Type B pancreatic cell (in vitro differentiated cells): ENCODE measurements around the gene CLEC1A. TPM values are rescaled to one million over a fixed set of nuclear protein-coding genes. Genes with fewer than 3 reads are reported as not detected.

Experiments
- DNase-seq: peaks from one replicate; pipeline ENCODE4 v3.0.0; 2021; ENCODE audit warnings: mixed read lengths; ENCODE audit not compliant: unreplicated experiment; ENCODE audit errors: extremely low spot score
- H3K27ac Mint-ChIP-seq: 2 replicates; pipeline ENCODE4 v1.8.0; 2021; ENCODE audit warnings: mild to moderate bottlenecking, mixed read lengths
- H3K27me3 Mint-ChIP-seq: 2 replicates; pipeline ENCODE4 v1.8.0; 2021; ENCODE audit warnings: mixed read lengths
- H3K36me3 Mint-ChIP-seq: 2 replicates; pipeline ENCODE4 v1.8.0; 2021; ENCODE audit warnings: mixed read lengths
- H3K4me1 Mint-ChIP-seq: one replicate; pipeline ENCODE4 v1.8.0; 2021; ENCODE audit warnings: mixed read lengths; ENCODE audit not compliant: unreplicated experiment
- H3K4me3 Mint-ChIP-seq: 2 replicates; pipeline ENCODE4 v1.8.0; 2021; ENCODE audit warnings: mild to moderate bottlenecking, mixed read lengths
- H3K9me3 Mint-ChIP-seq: 2 replicates; pipeline ENCODE4 v1.8.0; 2021; ENCODE audit warnings: mixed read lengths
- CTCF ChIP-seq: fragments of 200-600 bp; sonication (generic); conservative IDR thresholded peaks from 2 replicates; pipeline ENCODE4 v1.5.0; 2021; ENCODE audit warnings: antibody characterized with exemption, mild to moderate bottlenecking
- total RNA-seq: library from RNA; stranded (reverse); gene quantifications from 2 replicates; pipeline ENCODE4 v1.2.1, GENCODE V29; 2021; ENCODE audit warnings: low replicate concordance

CLEC1A gene
- total RNA-seq, 1 donor from 2014 or later = 3.6 TPM

- H3K4me1 Mint-ChIP-seq = no peaks in the 10 kb centered on the region
- no peak for DNase-seq
- H3K27ac Mint-ChIP-seq = no peak overlapping the region
- no peak for TF ChIP-seq CTCF
- peaks cover 9% of the 10 kb centered on the region for H3K27me3 Mint-ChIP-seq
- peaks cover 4% of the 10 kb centered on the region for H3K9me3 Mint-ChIP-seq
- no peak overlapping the region for H3K4me3 Mint-ChIP-seq
- H3K36me3 Mint-ChIP-seq = peaks cover 5% of the 10 kb centered on the region
Measured at GRCh38 chr12:10126413-10126812, 27.6 kb upstream of the CLEC1A start.

- H3K4me3 Mint-ChIP-seq = no peak overlapping the region
Measured at GRCh38 chr12:10122689-10123088, 23.9 kb upstream of the CLEC1A start.

GRCh38 chr12:10121278-10121677 is 22.5 kb upstream of the CLEC1A start:
- no peak for TF ChIP-seq CTCF
- no peaks in the 10 kb centered on the region for H3K27me3 Mint-ChIP-seq
- no peaks in the 10 kb centered on the region for H3K4me1 Mint-ChIP-seq
- no peak overlapping the region for H3K4me3 Mint-ChIP-seq
- DNase-seq = no peak
- no peak overlapping the region for H3K27ac Mint-ChIP-seq
- no peaks in the 10 kb centered on the region for H3K9me3 Mint-ChIP-seq
- H3K36me3 Mint-ChIP-seq = no peaks in the 10 kb centered on the region

More at GRCh38 chr12:10122689-10123088, 23.9 kb upstream of the CLEC1A start:
- H3K27me3 Mint-ChIP-seq = no peaks in the 10 kb centered on the region
- no peaks in the 10 kb centered on the region for H3K36me3 Mint-ChIP-seq
- no peaks in the 10 kb centered on the region for H3K4me1 Mint-ChIP-seq
- H3K9me3 Mint-ChIP-seq = no peaks in the 10 kb centered on the region
- TF ChIP-seq CTCF = no peak
- no peak overlapping the region for H3K27ac Mint-ChIP-seq
- no peak for DNase-seq

- Mint-ChIP-seq H3K27me3 (no peaks in the 10 kb centered on the region), H3K4me1 (no peaks in the 10 kb centered on the region), H3K4me3 (no peak overlapping the region), H3K27ac (no peak overlapping the region), H3K36me3 (peaks cover 4% of the 10 kb centered on the region), H3K9me3 (no peaks in the 10 kb centered on the region)
- TF ChIP-seq CTCF = no peak
- DNase-seq = no peak
Measured at GRCh38 chr12:10119066-10119465, 20.3 kb upstream of the CLEC1A start.

- no peak for DNase-seq
- TF ChIP-seq CTCF = no peak
- no peak overlapping the region for H3K27ac Mint-ChIP-seq
- H3K36me3 Mint-ChIP-seq = peaks cover 4% of the 10 kb centered on the region
- H3K9me3 Mint-ChIP-seq = no peaks in the 10 kb centered on the region
- H3K27me3 Mint-ChIP-seq = no peaks in the 10 kb centered on the region
- H3K4me1 Mint-ChIP-seq = no peaks in the 10 kb centered on the region
- no peak overlapping the region for H3K4me3 Mint-ChIP-seq
Measured at GRCh38 chr12:10115890-10116289, 17.1 kb upstream of the CLEC1A start.

- Mint-ChIP-seq H3K4me1 (no peaks in the 10 kb centered on the region), H3K27ac (no peak overlapping the region), H3K27me3 (no peaks in the 10 kb centered on the region), H3K4me3 (no peak overlapping the region), H3K9me3 (no peaks in the 10 kb centered on the region), H3K36me3 (peaks cover 4% of the 10 kb centered on the region)
- DNase-seq = no peak
- no peak for TF ChIP-seq CTCF
Measured at GRCh38 chr12:10115311-10115710, 16.5 kb upstream of the CLEC1A start.
